ENCODE measurements around the gene AFF2. TPM values are rescaled to one million over a fixed set of nuclear protein-coding genes. Genes with fewer than 3 reads are reported as not detected.
"Not testable (repeated sequence)": the region's sequence is repeated elsewhere in the genome, so short reads cannot be mapped to it uniquely, and the experiment has no call there.

The AFF2 gene
- total and polyA plus RNA-seq, 11 donors, result under 0.01 to 0.83 (median 0.07) TPM

DNA sequence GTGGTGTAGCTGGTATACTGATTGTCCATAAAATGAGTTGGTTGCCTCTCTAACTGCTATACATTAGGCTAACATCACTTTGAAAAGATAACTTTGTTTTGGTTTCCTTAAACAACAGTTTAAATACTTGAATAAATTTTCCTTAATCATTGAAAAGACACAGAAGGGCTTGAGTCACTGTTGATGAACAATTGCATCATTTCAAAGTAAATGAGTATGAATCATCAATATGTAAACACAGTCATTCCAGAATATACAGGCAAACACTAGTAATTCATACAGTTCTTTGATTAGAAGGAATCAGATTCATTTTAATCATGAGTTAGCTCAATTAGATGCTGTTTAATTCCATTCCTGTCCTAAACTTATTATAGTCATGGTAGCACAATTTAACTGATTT, 160.6 kb downstream of the AFF2 start:
- no peak for ATAC-seq
- Histone ChIP-seq H3K4me1 (no peaks in the 10 kb centered on the region), H3K27me3 (no peaks in the 10 kb centered on the region), H3K36me3 (no peaks in the 10 kb centered on the region), H3K27ac (no peak overlapping the region), H3K4me3 (no peak overlapping the region), H3K9me3 (no peaks in the 10 kb centered on the region)
- DNase-seq, result no peak
- TF ChIP-seq POLR2A (IDR thresholded peaks at IDR 0.05), result no peak
- TF ChIP-seq, protein P1, sequence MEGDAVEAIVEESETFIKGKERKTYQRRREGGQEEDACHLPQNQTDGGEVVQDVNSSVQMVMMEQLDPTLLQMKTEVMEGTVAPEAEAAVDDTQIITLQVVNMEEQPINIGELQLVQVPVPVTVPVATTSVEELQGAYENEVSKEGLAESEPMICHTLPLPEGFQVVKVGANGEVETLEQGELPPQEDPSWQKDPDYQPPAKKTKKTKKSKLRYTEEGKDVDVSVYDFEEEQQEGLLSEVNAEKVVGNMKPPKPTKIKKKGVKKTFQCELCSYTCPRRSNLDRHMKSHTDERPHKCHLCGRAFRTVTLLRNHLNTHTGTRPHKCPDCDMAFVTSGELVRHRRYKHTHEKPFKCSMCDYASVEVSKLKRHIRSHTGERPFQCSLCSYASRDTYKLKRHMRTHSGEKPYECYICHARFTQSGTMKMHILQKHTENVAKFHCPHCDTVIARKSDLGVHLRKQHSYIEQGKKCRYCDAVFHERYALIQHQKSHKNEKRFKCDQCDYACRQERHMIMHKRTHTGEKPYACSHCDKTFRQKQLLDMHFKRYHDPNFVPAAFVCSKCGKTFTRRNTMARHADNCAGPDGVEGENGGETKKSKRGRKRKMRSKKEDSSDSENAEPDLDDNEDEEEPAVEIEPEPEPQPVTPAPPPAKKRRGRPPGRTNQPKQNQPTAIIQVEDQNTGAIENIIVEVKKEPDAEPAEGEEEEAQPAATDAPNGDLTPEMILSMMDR (IDR thresholded peaks at IDR 0.05), result no peak
- intact Hi-C loops (cut with DNase I), result no loop called here

DNA sequence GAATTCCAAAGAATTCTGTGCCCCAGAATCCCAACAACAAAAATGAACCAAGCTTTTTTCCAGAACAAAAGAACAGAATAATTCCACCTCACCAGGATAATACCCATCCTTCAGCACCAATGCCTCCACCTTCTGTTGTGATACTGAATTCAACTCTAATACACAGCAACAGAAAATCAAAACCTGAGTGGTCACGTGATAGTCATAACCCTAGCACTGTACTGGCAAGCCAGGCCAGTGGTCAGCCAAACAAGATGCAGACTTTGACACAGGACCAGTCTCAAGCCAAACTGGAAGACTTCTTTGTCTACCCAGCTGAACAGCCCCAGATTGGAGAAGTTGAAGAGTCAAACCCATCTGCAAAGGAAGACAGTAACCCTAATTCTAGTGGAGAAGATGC, 161.6 kb downstream of the AFF2 start:
- TF ChIP-seq POLR2A (IDR thresholded peaks at IDR 0.05), result no peak
- TF ChIP-seq, protein P1 (IDR thresholded peaks at IDR 0.05), result no peak
- WGBS, 4 donors, result 59 to 80% (median 70%) methylated on average over 1 of the region's 1 CpG
- DNase-seq (no peak), ATAC-seq (no peak)
- H3K4me1 ChIP-seq, result no peaks in the 10 kb centered on the region
- H3K27me3 ChIP-seq, result no peaks in the 10 kb centered on the region
- H3K9me3 ChIP-seq, result no peaks in the 10 kb centered on the region
- no peak overlapping the region for H3K27ac ChIP-seq
- no peak overlapping the region for H3K4me3 ChIP-seq
- intact Hi-C loops (cut with DNase I), result no loop called here
- H3K36me3 ChIP-seq, result no peaks in the 10 kb centered on the region

DNA sequence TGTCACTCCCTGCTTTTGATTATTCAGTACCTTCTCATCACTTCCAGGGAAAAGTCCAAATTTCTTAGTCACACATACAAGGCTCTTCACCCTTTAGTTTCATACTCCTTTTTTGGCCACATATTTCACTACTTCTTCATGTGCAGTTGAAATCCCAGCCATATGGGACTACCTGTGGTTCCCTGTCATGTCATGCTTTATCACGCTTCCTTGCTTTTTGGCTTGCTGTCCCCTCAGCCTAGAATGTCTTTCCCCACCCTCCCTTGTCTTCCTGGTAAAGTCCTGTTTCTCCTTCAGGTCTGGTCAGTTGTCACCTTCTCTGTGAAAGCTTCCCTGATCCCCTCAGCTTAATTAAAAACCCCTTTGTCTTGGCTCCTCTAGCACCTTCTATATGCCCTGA, 163.8 kb downstream of the AFF2 start:
- DNase-seq (no peak), ATAC-seq (no peak)
- intact Hi-C loops (cut with DNase I), result no loop called here
- Histone ChIP-seq H3K9me3 (peaks cover 0 to 13% (median 0%) of the 10 kb centered on the region in 12 donors), H3K27me3 (no peaks in the 10 kb centered on the region), H3K4me3 (no peak overlapping the region), H3K27ac (no peak overlapping the region), H3K36me3 (no peaks in the 10 kb centered on the region), H3K4me1 (no peaks in the 10 kb centered on the region)
- WGBS, 4 donors, result 89 to 97% (median 93%) methylated on average over 1 of the region's 1 CpG
- TF ChIP-seq, protein P1 (IDR thresholded peaks at IDR 0.05), result no peak
- no peak for TF ChIP-seq POLR2A (IDR thresholded peaks at IDR 0.05)

DNA sequence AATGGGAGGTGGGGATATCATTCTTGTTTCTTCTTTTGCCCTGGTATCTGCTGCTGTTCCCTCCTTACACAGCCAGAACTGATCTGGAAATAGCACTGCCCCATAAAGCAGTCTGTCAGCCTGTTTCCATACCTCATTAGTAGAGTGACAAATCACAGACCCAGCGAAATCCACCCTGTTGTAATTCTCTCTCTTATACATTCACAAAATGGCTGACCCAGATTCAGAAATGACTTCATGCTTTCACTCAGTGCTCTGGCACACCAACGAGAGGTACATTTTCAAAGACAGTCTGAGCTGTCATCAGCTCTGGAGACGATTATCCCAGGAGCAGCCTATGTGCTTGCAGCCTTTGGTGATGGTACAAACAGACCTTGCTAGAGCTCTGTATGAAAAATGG, 164.6 kb downstream of the AFF2 start:
- H3K36me3 ChIP-seq, result no peaks in the 10 kb centered on the region
- no peak for ATAC-seq

DNA sequence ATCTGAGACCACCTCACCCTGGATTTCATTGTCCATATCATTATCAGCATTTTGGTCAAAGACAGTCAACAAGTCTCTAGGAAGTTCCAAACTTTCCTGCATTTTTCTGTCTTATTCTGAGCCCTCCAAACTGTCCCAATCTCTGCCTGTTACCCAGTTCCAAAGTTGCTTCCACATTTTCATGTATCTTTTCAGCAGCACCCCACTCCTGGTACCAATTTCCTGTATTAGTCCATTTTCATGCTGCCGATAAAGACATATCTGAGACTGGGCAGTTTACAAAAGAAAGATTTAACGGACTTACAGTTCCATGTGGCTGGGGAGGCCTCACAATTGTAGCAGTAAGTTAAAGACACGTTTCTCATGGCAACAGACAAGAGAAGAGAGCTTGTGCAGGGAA, 168.8 kb downstream of the AFF2 start:
- H3K27me3 ChIP-seq; DNase-seq; H3K4me1 ChIP-seq; H3K36me3 ChIP-seq; H3K4me3 ChIP-seq; intact Hi-C loops (cut with DNase I); ATAC-seq; H3K27ac ChIP-seq: not testable (repeated sequence)
- H3K9me3 ChIP-seq, result peaks cover 0 to 24% (median 0%) of the 10 kb centered on the region in 12 donors
- WGBS, 4 donors, result 70 to 85% (median 75%) methylated on average over 3 of the region's 3 CpGs

More for the DNA sequence above, 164.6 kb downstream of the AFF2 start:
- Histone ChIP-seq H3K27ac (no peak overlapping the region), H3K27me3 (no peaks in the 10 kb centered on the region), H3K4me3 (no peak overlapping the region), H3K4me1 (no peaks in the 10 kb centered on the region), H3K9me3 (peaks cover 0 to 20% (median 0%) of the 10 kb centered on the region in 12 donors)
- 37 to 48% (median 44%) methylated on average over 3 of the region's 3 CpGs for WGBS, 4 donors
- intact Hi-C loops (cut with DNase I), result no loop called here
- no peak for TF ChIP-seq POLR2A (IDR thresholded peaks at IDR 0.05)
- TF ChIP-seq, protein P1 (IDR thresholded peaks at IDR 0.05), result no peak
- DNase-seq, result no peak
